GM23338 (cell line): Measurements from ENCODE around the gene CMSS1.

ENCODE experiments used
- CREB1 ChIP-seq: fragments of 250-450 bp; sonication (Bioruptor Pico); IDR thresholded peaks from 2 replicates; pipeline ENCODE4 v1.5.0; 2020; ENCODE audit warnings: low read depth, mild to moderate bottlenecking, moderate library complexity
- CTCF ChIP-seq, 2 experiments: fragments of 200-600 bp in 1 of 2; sonication (generic) in 1 of 2; conservative IDR thresholded peaks; 2 replicates each; pipeline versions ENCODE4 v1.5.1 to v1.6.1; 2016 to 2017; ENCODE audit warnings: antibody characterized with exemption in 2 of 2, low read depth in 2 of 2, mild to moderate bottlenecking in 2 of 2, moderate library complexity in 1 of 2
- ETS1 ChIP-seq: IDR thresholded peaks from 2 replicates; pipeline ENCODE4 v1.6.1; 2016; ENCODE audit warnings: antibody characterized with exemption
- EZH2 ChIP-seq: fragments of 200-600 bp; sonication (generic); IDR thresholded peaks from one replicate; pipeline ENCODE4 v1.8.0; 2017; ENCODE audit warnings: antibody characterized with exemption, mild to moderate bottlenecking, low read depth; ENCODE audit not compliant: unreplicated experiment
- EZH2phosphoT487 ChIP-seq: fragments of 200-600 bp; sonication (generic); IDR thresholded peaks from one replicate; pipeline ENCODE4 v1.8.1; 2018; ENCODE audit warnings: antibody characterized with exemption; ENCODE audit not compliant: unreplicated experiment
- JUNB ChIP-seq: IDR thresholded peaks from one replicate; pipeline ENCODE4 v1.6.1; 2016; ENCODE audit warnings: antibody characterized with exemption; ENCODE audit not compliant: unreplicated experiment
- NANOG ChIP-seq: IDR thresholded peaks from 2 replicates; pipeline ENCODE4 v1.6.1; 2016; ENCODE audit warnings: antibody characterized with exemption, borderline replicate concordance
- POLR2AphosphoS5 ChIP-seq: IDR thresholded peaks from 2 replicates; pipeline ENCODE4 v1.6.1; 2016; ENCODE audit warnings: antibody characterized with exemption, low read depth
- REST ChIP-seq: IDR thresholded peaks from one replicate; pipeline ENCODE4 v1.6.1; 2018; ENCODE audit warnings: antibody characterized with exemption; ENCODE audit not compliant: unreplicated experiment
- STAT1 ChIP-seq: IDR thresholded peaks from one replicate; pipeline ENCODE4 v1.6.1; 2016; ENCODE audit warnings: antibody characterized with exemption; ENCODE audit not compliant: unreplicated experiment
- ZNF114 ChIP-seq: fragments of 250-450 bp; sonication (Bioruptor Pico); IDR thresholded peaks from 2 replicates; pipeline ENCODE4 v1.5.0; 2020; ENCODE audit warnings: mild to moderate bottlenecking, moderate library complexity
- ZNF331 ChIP-seq: fragments of 250-450 bp; sonication (Bioruptor Pico); IDR thresholded peaks from 2 replicates; pipeline ENCODE4 v1.5.0; 2020; ENCODE audit warnings: low read depth, mild to moderate bottlenecking, moderate library complexity
- ZNF462 ChIP-seq: fragments of 250-450 bp; sonication (Bioruptor Pico); IDR thresholded peaks from 2 replicates; pipeline ENCODE4 v1.5.0; 2020; ENCODE audit warnings: mild to moderate bottlenecking, moderate library complexity

GRCh38 chr3:100114413-100115030 is 296.9 kb downstream of the CMSS1 start, which contains the start of gene FILIP1L:
- TF ChIP-seq CTCF (conservative IDR thresholded peaks at IDR 0.05; ENCODE audit: low read depth in 2 of 2) (no peak), POLR2AphosphoS5 (no peak), EZH2 (no peak), EZH2phosphoT487 (no peak), ZNF114 (CRISPR knock-in tag) (no peak), REST (no peak), CREB1 (CRISPR knock-in tag) (no peak), ZNF462 (CRISPR knock-in tag) (no peak), JUNB (no peak), STAT1 (no peak), ETS1 (no peak), ZNF331 (no peak), NANOG (no peak)
